ENCODE measurements around the gene GM2A.
A peak's percentile ranks its signal among the peaks of the same experiment; 100 is the strongest.
"Not testable (repeated sequence)": the region's sequence is repeated elsewhere in the genome, so short reads cannot be mapped to it uniquely, and the experiment has no call there.

The GM2A gene

GRCh38 chr5:151288180-151288579 is 35.2 kb downstream of the GM2A start:
- DNase-seq (ENCODE audit: low read depth) = no peak

DNA sequence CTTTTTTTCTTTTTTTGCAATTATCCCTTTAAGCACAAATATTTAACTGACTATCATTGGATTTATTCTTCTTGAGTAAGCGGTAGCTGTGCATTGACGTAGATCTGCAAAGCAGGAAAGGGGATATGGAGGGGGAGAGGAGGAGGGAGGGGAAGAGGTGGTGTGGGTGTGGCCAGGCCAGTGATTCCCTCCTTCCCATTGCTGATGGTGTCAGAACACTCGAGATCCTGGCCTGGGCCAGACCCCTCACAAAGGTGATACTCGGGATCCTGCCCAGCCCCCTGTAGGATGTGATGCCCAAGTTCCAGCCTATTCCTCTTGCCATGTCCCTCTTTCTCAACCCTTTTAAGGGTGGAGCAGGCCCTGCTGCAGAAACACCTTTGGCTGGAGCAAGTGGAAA is 40.6 kb downstream of the GM2A start:
- DNase-seq (ENCODE audit: low read depth) = no peak

GRCh38 chr5:151295138-151295537 is 42.2 kb downstream of the GM2A start:
- DNase-seq (ENCODE audit: low read depth) = no peak

DNA sequence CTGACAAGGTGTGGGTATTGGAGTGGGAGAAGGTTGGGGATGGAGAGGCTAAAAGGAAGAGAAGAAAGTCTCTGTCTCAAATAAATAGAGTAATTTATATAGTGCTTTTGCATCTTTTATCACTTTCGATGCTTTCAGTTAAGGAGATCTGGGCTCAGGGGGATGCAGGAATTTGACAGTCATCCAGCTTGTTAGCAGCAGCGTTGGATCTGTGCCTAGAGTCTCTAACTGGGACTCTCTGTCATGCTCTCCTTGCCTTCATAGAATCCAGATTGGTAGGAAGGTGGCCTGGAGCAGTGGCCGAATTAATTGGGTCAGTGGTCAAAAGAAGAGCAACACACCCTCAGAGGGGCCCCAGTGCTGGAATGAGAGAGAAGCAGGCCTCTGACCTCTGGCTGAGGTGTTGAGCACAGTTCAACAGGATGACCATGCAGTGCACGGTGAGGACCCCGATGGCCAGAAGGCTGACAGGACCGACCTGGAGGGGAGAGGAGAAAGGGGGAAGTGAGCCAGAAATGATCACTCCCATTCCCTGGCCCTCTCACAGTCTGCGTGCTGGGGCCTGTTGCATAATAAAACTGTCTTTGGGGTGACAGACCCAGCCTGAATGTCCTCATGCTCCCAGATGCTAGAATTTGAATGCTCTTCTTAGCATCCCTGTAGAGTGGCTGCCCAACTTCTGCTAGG is 42.9 kb downstream of the GM2A start:
- DNase-seq (ENCODE audit: low read depth) = no peak

DNA sequence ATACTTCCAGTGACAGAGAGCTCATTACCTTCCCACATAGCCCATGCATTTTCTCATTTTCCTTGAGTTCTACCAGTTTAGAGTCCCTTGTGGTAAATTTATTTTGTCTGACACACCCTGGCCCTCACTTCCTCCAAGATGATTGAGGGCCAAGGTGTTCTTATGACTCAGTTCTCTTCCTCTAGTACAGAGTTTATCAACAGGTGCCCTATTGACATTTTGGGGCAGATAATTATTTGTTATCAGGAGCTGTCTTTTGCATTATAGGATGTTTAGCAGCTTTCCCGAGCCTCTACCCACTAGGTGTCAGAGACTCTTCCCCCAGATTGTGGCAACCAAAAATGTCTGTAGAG is 43.5 kb downstream of the GM2A start:
- DNase-seq (ENCODE audit: low read depth) = no peak

DNA sequence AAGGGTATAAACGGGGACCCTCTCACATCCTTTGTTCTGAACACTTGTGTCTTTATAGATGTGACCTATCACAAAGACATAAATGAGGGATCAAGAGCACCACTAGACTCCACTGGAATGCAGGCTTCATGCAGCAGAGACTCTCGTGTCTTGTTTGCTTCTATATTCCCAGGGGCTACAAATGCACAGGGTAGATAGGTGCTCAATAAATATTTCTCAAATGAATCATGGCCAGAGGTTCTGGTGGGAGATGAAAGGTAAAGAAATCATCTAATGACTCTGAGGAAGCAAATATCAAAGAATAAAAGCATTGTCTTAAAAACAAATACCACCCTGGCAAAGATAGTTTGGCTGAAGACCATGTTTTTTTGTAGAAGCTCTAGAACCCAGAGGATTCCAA is 44.0 kb downstream of the GM2A start:
- DNase-seq (ENCODE audit: low read depth) = no peak

DNA sequence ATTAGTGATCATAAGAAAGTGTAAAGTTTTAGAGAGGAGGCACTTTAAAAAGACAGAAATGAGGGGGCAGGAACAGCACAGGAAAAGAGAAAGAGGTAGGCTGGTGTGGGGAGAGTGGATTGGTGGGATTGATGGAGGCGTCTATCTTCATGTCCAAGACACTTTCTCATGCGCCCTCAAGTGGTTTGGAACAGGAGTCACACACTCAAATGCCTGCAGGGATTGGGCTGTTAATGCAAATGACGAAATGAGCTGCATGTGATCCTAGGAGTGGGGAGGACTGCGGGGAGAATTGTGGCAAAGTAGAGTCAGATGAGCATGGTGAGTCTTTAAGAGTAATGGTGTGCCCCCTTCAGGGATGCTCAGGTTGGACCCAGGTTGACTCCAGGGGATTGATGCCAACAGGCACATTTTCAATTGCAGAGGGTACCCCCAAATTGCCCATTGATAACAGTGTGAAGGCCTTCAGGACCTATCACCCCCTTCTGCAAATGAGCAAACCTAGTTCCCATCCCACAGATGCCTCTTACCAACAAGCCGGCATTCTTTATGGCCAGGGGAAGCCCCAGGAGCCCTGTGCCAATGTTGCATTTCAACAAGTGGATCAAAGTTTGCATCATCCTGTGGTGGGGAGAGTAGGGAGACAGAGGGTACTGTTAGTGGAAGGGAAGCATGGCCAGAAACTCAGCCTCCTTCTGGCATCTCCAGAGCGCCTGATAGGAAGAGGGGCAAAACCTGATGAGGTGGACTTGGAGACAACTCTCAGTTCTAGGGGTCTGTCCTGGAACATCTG is 45.3 kb downstream of the GM2A start:
- DNase-seq (ENCODE audit: low read depth) = peak; percentile 45

DNA sequence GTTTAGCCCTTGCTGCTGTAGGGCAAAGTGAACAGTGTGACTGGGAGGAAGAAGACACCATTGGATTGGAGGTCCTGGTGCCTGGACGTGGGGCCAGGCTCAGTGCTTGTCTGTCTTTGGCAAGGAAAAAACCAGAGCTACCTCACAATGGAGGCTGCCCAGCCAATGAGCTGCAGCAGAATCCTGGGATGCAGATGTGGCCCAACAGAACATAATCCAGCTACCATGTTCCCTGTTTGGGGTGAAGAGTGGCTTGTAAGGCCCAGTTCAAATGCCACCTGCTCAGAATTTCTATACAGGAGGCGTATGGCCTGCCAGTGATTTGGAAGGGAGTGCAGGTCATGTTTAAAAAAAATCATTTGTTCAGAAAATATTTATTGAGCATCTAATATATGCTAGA is 50.7 kb downstream of the GM2A start, which contains the start of gene SLC36A3:
Gene SLC36A3, minus strand, starts transcription at position 101 of the 400 bp plus-strand sequence. CDS start 412 bp downstream, outside the sequence.
- no peak for DNase-seq (ENCODE audit: low read depth)

DNA sequence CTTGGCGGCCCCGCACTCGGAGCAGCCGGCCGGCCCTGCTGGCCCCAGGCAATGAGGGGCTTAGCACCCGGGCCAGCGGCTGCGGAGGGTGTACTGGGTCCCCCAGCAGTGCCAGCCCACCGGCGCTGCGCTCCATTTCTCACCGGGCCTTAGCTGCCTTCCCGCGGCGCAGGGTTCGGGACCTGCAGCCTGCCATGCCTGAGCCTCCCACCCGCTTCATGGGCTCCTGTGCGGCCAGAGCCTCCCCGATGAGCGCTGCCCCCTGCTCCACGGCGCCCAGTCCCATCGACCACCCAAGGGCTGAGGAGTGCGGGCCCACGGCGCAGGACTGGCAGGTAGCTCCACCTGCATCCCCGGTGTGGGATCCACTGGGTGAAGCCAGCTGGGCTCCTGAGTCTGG is 56.3 kb downstream of the GM2A start:
- not testable (repeated sequence) for DNase-seq (ENCODE audit: low read depth)

GRCh38 chr5:151309821-151310220 is 56.8 kb downstream of the GM2A start:
- not testable (repeated sequence) for DNase-seq (ENCODE audit: low read depth)

GRCh38 chr5:151310932-151311331 is 57.9 kb downstream of the GM2A start:
- no peak for DNase-seq (ENCODE audit: low read depth)

DNA sequence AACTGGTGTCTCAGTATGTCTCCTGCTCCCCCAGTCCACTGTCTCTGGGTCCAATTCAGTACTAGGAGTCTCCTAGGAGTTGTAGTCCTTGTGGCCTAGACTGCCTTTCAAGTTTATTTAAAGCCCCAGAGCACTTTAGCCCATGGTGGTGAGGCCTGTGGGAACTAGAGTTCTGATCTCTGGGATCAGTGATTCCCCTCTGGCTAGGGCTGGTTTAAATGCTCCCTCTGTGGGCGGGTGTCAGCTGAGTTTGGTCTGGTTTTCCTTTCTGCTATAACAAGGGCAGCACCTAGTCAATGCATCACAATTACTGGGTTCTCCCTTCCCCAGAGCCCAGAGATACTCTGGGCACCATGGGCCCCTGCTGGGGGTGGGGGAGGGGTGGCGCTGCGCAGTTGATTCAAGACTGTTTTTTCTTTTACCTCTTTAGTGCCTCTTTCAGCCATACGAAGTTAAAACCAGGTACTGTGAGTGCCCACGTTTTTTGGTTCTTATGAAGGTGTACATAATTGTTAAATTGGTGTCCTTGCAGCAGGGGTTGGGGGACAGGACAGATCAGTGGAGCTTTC is 59.9 kb downstream of the GM2A start:
- DNase-seq (ENCODE audit: low read depth) = no peak

DNA sequence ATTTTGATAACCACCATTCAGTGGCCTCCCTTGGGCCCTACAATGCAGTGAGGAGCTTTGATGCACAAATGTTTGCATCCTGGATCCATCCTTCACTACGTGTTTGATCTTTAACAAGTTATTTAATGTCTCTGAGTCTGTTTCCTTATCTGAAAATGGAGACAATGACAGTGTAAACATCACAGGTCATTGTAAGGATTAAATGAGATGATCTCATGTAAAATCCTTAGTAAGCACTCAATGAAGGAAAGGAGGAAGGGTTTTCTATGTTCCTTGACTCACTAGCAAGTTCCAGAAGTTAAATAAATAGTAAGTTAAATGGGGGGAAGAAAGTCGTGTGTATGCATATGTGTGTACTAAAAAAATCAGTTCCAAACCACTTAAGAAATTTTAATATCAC is 60.4 kb downstream of the GM2A start:
- no peak for DNase-seq (ENCODE audit: low read depth)

GRCh38 chr5:151315998-151316597 is 63.1 kb downstream of the GM2A start:
- peak; percentile 12 for DNase-seq (ENCODE audit: low read depth)

DNA sequence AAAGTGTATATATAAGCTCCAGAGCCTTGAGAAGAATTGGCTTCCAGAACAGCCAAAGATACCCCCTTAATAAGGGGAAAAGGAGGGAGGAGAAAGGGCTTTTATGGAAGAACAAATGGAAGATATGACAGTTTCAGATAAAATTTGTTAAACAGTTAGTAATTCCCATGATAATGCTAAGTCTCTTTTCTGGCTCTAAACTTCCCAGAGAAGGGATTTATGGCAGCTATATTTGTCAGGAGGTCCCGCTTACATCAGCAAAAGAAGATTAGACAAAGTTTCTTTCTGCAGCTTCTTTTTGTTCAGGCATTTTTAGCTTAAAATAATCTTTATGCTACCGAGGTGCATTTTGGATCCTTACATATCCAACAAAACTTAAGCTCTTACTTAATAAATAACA is 64.9 kb downstream of the GM2A start:
- no peak for DNase-seq (ENCODE audit: low read depth)

DNA sequence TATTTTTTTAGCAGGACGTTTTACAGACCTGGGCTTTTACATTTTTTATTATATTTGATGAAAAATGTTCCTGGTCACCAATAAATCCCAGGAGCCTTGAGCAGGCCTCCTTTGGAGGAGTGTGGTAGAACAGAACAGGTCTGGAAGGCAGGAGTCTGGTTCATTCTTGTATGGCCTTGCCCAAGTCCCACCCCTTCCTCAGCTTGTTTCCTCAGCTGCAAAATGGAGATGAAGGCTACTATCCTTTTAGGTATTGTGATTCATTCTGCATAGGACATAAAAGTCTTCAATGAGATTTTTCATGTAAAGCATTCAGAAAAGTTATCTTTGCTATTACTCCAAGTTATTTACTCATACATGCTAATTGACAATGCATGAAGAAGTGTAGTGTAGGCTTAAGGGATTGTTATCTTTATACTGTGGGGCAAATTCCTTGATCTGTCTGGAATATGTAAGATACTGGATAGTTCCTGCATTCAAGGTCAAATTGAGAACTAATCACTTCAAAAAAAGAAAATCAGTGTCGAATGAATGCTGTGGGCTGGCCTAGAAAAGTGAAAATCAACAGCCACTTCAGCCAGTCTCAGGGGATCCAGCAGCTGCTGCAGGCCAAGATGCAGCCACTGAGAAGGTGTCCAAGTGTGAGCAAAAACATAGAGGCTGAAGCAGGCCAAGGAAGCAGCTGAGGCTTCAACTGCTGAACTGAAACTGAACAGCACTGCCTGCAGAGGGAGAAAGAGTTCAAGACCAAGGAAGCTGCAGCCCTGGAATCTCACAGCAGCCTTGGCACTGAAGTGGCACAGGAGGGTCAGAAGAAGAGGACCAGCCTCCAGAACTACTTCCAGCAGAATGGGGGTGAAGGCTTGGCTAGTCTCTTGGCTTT is 66.1 kb downstream of the GM2A start:
- DNase-seq (ENCODE audit: low read depth) = no peak

All from GM04503 (cell line).